Stimulated activated CD4-positive, alpha-beta T cell treated with anti-CD3 and anti-CD28 coated beads, TNF-alpha, amount 100 ng/mL, for 1 hour (primary cell): ENCODE results near the gene HNRNPUL2.
A peak's percentile ranks its signal among the peaks of the same experiment; 100 is the strongest.

Experiments used
- DNase-seq, 3 donors: peaks; one replicate each; pipeline ENCODE4 v3.0.0-alpha.2; 2020; ENCODE audit warnings: low read depth in 3 of 3, low spot score in 1 of 3

Gene HNRNPUL2

GRCh38 chr11:62671608-62672389 is 55.5 kb downstream of the HNRNPUL2 start, which contains the start of the genes LBHD1 and UQCC3:
TSS of gene LBHD1 (minus strand) at chr11:62672267. CDS start at chr11:62670031, 2,236 bp downstream.
TSS of gene UQCC3 (plus strand) at chr11:62671673. CDS start at chr11:62671746, 73 bp downstream.
- DNase-seq, result peak in 2 of 3 donors; percentile 43 to 62

- DNase-seq, result no peak
These were observed 56.0 kb downstream of the HNRNPUL2 start for GRCh38 chr11:62671236-62671607.

- no peak for DNase-seq
These were observed 57.7 kb downstream of the HNRNPUL2 start for GRCh38 chr11:62669420-62670161.

- DNase-seq, result no peak
These were observed 59.8 kb downstream of the HNRNPUL2 start for GRCh38 chr11:62667460-62667859.

GRCh38 chr11:62666259-62666926 is 60.9 kb downstream of the HNRNPUL2 start:
- DNase-seq, result no peak

GRCh38 chr11:62665599-62666258 is 61.5 kb downstream of the HNRNPUL2 start:
- DNase-seq, result peak in 2 of 3 donors; percentile 27 to 50

- peak; percentile 90 to 95 (median 95) for DNase-seq
These were observed 62.1 kb downstream of the HNRNPUL2 start, which contains the start of the genes C11orf98 and CSKMT for GRCh38 chr11:62665075-62665598. TSS of gene C11orf98 (minus strand) at chr11:62665210. CDS start at chr11:62665169, 41 bp downstream. TSS of gene CSKMT (plus strand) at chr11:62665312. CDS start at chr11:62665880, 568 bp downstream.

- DNase-seq, result peak in 1 of 3 donors; percentile 19
These were observed 62.7 kb downstream of the HNRNPUL2 start for GRCh38 chr11:62664405-62665074.
